Measurements from ENCODE around the gene NTHL1.
"Not testable (repeated sequence)": the region's sequence is repeated elsewhere in the genome, so short reads cannot be mapped to it uniquely, and the experiment has no call there.

NTHL1 gene

DNA sequence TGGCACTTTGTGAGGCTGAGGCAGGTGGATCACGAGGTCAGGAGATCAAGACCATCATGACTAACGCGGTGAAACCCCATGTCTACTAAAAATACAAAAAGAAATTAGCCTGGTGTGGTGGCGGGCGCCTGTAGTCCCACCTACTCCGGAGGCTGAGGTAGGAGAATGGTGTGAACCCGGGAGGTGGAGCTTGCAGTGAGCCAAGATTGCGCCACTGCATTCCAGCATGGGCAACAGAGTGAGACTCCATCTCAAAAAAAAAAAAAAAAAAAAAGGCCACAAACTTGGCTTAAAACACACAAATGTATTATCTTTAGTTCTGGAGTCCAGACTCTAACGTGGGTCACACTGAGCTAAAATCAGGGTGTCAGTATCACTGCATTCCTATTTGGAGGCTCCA, 35.9 kb downstream of the NTHL1 start:
- not testable (repeated sequence) for DNase-seq (ENCODE audit: low read depth in 2 of 3, low spot score in 2 of 3)

DNA sequence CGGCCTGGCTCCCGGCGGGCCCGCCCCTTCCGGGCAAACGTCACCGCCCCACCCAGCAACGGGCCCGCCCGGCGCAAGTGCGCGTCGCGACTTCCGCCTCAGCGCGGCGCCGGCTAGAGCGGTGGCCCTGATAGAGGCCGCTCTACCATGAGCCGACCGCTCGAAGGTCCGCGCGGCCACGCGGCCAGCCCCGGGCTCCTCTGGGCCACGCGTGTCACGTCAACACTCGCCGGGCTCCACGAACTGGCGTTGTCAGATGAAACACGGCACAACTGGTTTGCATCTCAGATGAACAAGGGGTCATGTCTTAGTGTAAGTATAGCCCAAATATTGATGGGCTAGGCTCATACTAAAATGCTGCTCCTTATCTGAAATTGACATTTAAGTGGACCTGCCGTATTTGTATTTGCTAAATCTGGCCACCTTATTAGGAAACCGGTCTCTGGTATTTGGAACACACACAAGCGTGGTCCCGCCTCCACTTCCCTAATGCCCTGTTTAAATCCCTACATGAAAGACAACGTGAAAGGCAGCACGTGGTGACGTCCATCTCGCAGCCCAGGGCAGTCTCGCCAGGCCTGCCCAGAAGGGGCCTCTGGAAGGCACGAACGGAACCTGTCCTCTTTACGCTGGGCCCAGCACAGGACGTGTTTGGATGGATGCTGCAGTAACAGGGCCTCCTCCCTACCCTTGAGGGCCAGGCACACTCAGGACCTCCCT, 37.7 kb downstream of the NTHL1 start, which contains the start of gene ZNF598:
Gene ZNF598, minus strand, starts transcription at position 31 of the 720 bp plus-strand sequence.
- DNase-seq (ENCODE audit: low read depth in 2 of 3, low spot score in 2 of 3): peak in 1 of 3 experiments; percentile 65

GRCh38 chr16:2009164-2009711, 38.4 kb downstream of the NTHL1 start:
- DNase-seq (ENCODE audit: low read depth in 2 of 3, low spot score in 2 of 3): no peak

DNA sequence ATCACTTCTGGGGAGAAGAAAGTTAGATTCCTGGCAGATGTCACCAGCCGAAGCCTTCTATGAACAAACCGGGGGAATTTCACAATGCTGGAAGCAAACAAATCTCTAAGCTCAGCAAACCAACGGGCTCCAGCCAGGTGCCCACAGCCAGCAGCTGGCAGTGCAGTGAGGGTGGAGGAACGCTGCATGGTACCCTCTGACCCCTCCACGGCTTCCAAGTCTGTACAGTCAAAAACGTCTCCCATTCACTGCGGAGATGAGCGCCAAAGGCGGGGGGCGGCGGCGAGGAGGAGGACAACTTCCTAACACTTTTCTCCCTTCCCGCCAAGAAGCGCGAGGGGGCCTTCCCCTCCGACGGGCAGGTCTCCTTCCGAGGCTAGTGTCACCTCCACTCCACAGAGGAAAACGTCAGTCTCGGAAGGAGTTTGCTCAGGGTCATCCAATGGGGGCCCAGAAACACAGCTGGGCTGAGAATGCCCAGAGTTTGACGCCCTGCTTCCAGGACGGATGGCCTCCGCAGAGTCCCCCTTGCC, 38.9 kb downstream of the NTHL1 start:
- no peak for DNase-seq (ENCODE audit: low read depth in 2 of 3, low spot score in 2 of 3)

GRCh38 chr16:2008009-2008526, 39.6 kb downstream of the NTHL1 start:
- DNase-seq (ENCODE audit: low read depth in 2 of 3, low spot score in 2 of 3): no peak

- DNase-seq (ENCODE audit: low read depth in 2 of 3, low spot score in 2 of 3): no peak
Observed at GRCh38 chr16:2007081-2007836, 40.4 kb downstream of the NTHL1 start.

DNA sequence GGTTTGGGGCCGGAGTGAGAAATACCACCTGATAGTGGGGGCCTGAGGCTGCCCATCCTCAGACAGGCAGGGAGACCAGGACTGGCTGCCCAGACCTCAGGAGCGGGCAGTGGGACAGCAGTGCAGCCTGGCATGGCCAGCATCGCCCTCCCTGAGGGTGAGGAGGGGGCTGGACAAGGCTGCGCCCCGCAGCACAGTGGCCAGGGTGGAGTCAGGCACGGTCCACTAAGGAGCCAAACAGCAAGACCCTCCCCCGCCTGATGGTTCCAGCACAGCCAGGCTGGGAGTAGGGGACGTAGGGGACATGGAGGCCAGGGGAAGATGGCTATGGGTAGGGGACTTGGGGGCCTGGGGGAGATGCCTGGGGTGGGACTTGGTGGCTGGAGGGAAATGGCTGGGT, 41.3 kb downstream of the NTHL1 start:
- no peak for DNase-seq (ENCODE audit: low read depth in 2 of 3, low spot score in 2 of 3)

DNA sequence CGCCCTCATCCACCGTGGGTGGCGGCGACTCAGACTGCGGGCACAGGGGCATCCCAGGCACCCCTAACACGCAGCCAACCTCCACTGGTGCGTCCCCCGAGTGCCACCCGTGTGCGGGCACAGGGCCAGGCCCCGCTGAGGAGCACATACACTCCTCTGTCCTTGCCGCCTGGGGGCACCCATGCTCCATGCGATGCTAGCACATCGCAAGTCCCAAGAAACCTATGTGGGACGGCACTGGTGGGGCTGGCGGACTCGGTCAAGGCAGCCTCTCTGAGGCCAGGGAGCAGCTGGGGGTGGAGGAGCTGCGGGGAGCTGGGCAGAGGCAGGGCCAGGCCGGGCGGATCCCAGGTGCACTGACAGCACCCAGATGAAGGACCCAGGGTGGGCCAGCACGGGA, 42.0 kb downstream of the NTHL1 start:
- no peak for DNase-seq (ENCODE audit: low read depth in 2 of 3, low spot score in 2 of 3)

- DNase-seq (ENCODE audit: low read depth in 2 of 3, low spot score in 2 of 3): no peak
Observed at GRCh38 chr16:2004795-2005517, 42.7 kb downstream of the NTHL1 start.

DNA sequence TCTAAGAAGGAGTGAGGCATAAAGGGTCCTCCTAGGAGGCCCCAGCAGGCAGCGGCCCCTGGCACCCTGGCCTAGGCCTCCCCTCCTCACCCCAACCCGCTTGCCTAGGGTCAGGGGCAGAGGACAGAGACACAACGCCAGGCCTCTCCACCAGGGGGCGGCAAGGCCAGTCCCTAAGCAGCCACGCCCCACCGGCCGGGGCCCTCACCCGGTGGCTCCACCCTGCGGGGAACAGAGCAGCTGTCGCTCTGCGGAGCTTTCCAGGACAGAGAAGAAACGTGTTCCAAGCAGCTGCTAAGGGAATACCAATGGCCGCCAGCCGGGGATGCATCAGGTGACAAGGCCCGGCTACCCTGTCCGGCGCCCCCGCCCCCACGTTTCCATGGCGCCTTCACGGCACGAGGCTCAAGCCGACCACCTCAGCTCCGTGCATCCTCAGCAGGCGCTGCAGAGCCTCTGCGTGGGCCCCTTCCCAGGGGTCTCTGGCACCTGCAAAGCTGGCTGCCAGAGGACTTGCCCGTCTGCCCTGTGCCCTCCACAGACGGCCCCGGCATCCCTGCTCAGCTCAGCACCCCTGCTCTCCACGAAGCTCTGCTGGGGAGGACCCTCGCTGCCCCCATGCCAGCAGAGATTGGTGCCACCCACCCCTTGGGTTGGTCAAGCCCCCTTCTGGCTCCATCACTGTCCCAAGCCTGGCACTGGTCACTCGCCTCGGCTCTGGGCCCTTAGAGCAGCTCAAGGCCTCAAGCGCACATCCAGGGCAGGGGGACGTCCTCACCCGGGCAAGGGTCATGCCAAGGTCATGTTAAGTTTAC, 43.6 kb downstream of the NTHL1 start:
- DNase-seq (ENCODE audit: low read depth in 2 of 3, low spot score in 2 of 3): peak; percentile 68 to 87 (median 82)

GRCh38 chr16:2003231-2003826, 44.3 kb downstream of the NTHL1 start:
- no peak for DNase-seq (ENCODE audit: low read depth in 2 of 3, low spot score in 2 of 3)

DNA sequence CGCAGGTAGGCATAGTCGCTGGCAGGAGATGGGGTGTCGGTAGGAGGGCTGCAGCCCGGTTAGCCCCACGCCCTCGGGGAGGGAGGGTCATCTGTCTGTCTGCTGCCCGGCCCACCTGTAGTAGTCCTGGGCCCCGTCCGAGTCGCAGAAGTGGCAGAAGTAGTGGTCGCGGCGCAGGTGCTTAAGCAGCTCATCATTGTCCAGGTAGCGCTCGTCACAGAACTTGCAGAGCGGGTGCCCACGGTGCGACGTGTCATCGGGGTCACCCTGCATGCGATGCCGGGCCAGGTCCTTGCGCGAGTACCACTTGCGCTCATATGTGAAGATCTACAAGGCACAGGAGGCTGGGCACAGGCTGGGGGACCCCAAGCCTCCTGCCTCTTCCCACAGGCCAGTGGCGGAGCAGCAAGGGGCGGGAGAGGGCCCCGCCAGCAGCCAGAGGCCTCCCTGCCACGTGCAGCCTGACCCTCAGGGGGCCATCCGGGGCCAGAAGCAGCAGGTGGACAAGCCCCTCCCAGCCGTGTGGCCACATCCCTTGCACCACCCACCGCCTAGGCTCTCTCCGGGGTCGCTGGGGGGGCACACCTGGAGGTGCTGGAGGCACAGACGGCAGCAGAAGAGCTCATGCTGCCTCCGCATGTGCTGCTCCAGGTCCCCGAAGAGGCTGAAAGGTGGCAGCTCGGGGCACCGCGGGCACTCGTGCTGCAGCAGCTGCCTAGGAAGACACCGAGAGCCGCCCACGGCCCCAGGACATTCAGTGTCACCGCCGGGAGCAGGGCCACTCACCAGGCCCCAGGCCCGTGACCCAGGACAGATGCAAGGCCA, 45.0 kb downstream of the NTHL1 start:
- DNase-seq (ENCODE audit: low read depth in 2 of 3, low spot score in 2 of 3): no peak

DNA sequence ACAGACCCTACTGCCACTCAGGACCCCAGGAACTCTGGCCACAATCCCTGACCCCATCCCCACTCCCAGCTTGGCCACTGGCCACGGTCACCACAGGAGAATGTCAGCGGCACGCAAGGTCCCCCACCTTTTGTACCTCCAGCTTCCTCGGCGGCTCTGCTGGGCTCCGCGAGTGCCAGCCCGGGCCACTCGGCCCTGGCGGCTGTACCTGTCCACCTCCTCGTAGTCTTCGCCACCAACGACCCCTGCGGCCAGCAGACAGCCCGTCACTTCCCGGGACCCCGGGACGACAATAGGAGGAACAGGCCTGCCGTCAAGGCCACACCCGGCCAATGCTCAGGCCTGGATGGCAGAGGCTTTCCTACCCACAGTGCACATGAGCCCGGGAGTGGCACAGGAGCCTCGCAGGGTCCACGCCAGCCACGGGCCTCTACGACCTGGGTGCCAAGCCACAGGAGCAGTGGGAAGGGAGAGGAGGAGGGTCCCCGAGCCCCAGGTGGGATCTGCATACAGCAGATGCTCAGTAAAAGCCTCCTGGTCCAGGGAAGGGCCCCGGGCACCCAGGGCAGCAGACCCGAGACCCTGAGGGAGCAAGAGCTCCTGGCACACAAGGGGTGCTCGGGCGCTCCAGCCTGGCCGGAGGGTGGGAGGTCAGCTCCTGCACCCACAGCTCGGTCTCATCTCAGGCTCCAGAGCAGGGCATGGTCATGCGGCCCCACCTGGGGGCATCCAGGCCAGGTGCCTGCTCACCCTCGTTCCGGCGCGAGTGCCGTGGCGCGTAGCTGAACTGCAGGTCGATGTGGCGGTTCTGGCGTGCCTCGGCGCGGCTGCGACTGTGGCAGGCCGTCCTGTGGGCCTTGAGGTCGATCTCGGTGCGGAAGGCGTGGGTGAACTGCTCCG, 45.9 kb downstream of the NTHL1 start:
- DNase-seq (ENCODE audit: low read depth in 2 of 3, low spot score in 2 of 3): no peak

- no peak for DNase-seq (ENCODE audit: low read depth in 2 of 3, low spot score in 2 of 3)
Observed at GRCh38 chr16:2001035-2001434, 46.6 kb downstream of the NTHL1 start.

DNA sequence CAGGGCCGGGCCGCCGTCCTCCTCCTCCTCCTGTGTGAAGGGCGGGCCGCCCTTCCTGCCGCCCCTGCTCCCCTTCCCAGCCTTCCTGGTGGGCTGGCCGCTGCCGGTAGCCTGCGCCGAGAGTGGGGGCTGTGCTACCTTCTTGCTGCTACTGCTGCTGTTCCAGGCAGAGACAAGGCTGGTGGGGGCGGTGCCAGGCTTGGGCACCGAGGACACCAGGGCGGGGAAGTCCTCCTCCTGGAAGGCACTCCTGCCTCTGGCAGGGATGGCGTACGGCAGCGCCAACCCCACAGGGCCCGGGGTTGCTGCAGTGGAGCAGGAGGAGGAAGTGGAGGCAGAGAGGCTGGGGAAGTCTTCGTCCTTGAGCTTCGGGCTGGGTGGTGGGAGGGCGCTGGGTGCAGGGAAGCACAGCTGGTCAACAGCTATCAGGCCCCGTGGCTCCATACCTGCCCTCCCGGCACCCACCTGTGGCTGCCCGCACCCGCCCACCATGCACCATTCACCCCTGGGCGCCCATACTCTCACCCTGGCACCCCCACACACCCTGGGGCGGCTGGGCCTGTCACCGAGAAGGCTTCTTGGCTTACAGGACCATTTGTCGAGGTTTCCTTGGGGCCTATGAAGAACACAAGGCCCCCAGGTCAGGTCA, 47.6 kb downstream of the NTHL1 start:
- DNase-seq (ENCODE audit: low read depth in 2 of 3, low spot score in 2 of 3): no peak

DNA sequence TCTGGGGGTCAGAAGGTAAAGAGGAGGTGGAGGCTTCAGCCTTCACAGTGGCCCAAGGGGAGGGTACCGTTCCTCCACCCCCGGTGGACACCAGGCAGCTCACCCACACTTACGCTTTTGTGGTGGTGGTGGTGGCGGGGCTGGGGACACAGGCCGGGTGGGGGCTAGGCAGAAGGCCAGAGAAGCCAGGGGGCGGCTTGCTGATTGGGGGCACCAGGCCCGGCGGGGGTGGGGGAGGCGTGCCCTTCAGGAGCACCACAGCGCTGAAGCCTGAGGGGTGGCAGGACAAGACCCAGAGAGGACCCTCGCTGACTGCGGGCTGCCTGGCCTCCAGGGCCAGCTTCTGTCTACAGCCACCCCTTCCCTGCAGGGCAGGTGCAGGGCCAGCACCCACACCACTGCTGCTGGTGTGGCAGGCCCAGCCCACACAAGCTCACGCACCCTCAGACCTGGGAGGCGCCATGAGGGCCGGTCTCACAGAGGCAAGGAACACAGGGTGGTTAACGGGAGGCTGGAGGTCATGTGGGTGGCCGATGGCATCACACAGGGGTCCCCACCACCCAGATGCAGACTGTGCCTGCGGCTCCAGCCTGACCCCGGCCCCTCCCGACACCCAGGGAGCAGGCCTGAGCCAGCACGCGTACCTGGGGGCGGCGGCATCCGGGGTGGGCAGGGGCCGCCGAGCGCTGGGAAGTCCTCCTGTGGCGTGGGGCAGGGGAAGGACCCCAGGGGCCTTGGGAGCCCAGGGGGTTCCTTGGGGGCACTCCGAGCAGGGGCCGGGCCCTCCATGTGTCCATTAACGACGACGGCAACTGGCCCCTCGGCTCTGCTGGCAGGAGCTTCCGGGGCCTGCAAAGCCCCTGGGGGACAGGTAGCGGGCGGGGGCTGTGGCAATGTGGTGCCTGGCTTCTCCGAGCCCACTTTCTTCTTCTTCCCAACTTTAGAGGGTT, 48.5 kb downstream of the NTHL1 start:
- DNase-seq (ENCODE audit: low read depth in 2 of 3, low spot score in 2 of 3): no peak
